A673 (cell line): ENCODE results near the gene THAP3.

Experiments
- EZH2 ChIP-seq: fragments of 200-600 bp; sonication (generic); IDR thresholded peaks from 2 replicates; pipeline ENCODE4 v1.6.1; 2017; ENCODE audit warnings: borderline replicate concordance, low read depth, mild to moderate bottlenecking, mixed read lengths, antibody characterized with exemption, low read length; ENCODE audit not compliant: poor library complexity, severe bottlenecking
- TF ChIP-seq, protein P1 (sequence below): fragments of 300-800, 200-600 bp; sonication (generic); conservative IDR thresholded peaks from 2 replicates; pipeline ENCODE4 v1.5.1; 2017; ENCODE audit warnings: low read depth, mild to moderate bottlenecking, antibody characterized with exemption, low read length, moderate library complexity, mixed read lengths

DNA sequence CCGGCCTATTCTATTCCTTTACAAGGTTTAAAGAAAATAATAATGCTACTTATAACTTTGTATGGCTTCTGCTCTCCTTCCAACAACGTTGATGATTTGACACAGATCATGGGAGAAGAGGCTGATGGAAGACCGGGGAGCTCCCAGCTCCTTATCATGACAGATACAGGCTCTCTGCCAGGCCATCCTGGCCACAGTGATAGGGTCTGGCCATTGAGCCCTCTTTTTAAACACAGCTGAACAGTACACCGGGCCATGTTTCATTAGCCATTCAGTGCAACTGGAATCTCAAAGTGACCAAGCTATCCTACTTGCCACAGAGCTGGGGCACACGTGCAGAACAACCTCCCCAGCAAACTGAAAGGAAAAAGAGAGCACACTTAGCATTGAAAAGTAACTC is 42.0 kb downstream of the THAP3 start:
- TF ChIP-seq, protein P1, sequence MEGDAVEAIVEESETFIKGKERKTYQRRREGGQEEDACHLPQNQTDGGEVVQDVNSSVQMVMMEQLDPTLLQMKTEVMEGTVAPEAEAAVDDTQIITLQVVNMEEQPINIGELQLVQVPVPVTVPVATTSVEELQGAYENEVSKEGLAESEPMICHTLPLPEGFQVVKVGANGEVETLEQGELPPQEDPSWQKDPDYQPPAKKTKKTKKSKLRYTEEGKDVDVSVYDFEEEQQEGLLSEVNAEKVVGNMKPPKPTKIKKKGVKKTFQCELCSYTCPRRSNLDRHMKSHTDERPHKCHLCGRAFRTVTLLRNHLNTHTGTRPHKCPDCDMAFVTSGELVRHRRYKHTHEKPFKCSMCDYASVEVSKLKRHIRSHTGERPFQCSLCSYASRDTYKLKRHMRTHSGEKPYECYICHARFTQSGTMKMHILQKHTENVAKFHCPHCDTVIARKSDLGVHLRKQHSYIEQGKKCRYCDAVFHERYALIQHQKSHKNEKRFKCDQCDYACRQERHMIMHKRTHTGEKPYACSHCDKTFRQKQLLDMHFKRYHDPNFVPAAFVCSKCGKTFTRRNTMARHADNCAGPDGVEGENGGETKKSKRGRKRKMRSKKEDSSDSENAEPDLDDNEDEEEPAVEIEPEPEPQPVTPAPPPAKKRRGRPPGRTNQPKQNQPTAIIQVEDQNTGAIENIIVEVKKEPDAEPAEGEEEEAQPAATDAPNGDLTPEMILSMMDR = no peak
- TF ChIP-seq EZH2 = no peak
